Thoracic aorta (tissue), 2 donors: Measurements from ENCODE around the gene CENPX. TPM values are rescaled to one million over a fixed set of nuclear protein-coding genes. Genes with fewer than 3 reads are reported as not detected.

Experiments
- ATAC-seq: fragments of 150-250 bp; one replicate; pipeline ENCODE4 v1.8.0; 2017; ENCODE audit warnings: low read depth; ENCODE audit not compliant: insufficient number of reproducible peaks, low FRiP score
- DNase-seq: peaks from one replicate; pipeline ENCODE4 v3.0.0-alpha.2; 2020; ENCODE audit warnings: low spot score
- H3K27ac ChIP-seq, 2 donors: fragments of 200-600 bp; sonication (generic); 1 replicate in 1 of 2; 2 replicates in 1 of 2; pipeline ENCODE4 v1.5.1; 2016; ENCODE audit warnings: mild to moderate bottlenecking in 2 of 2, moderate library complexity in 2 of 2
- H3K27me3 ChIP-seq: fragments of 200-600 bp; sonication (generic); replicated peaks from 2 replicates; pipeline ENCODE4 v1.6.0; 2016; ENCODE audit warnings: mild to moderate bottlenecking; ENCODE audit not compliant: insufficient read depth
- H3K36me3 ChIP-seq: fragments of 200-600 bp; sonication (generic); one replicate; pipeline ENCODE4 v1.5.1; 2016
- H3K4me1 ChIP-seq, 2 donors: fragments of 200-600 bp; sonication (generic); 1 replicate in 1 of 2; 2 replicates in 1 of 2; pipeline versions ENCODE4 v1.5.1 to v1.6.0; 2016; ENCODE audit warnings: low read depth in 2 of 2, mild to moderate bottlenecking in 1 of 2; ENCODE audit not compliant: control insufficient read depth in 1 of 2
- H3K4me3 ChIP-seq: fragments of 200-600 bp; sonication (generic); 2 replicates; pipeline ENCODE4 v1.5.1; 2016; ENCODE audit warnings: mild to moderate bottlenecking
- H3K9me3 ChIP-seq: fragments of 200-600 bp; sonication (generic); 2 replicates; pipeline ENCODE4 v1.5.1; 2016
- CTCF ChIP-seq: fragments of 200-600 bp; sonication (generic); IDR thresholded peaks from one replicate; pipeline ENCODE4 v1.5.1; 2019; ENCODE audit warnings: antibody characterized with exemption
- total RNA-seq, 2 donors: library from RNA; depleted of rRNA; stranded (reverse); fragments of >200 nt; gene quantifications; one replicate each; pipeline versions ENCODE4 v1.1.0 to v1.2.3, GENCODE V29; 2016

Gene CENPX
- total RNA-seq, 2 donors from 2014 or later = 31.4 to 40.4 TPM

DNA sequence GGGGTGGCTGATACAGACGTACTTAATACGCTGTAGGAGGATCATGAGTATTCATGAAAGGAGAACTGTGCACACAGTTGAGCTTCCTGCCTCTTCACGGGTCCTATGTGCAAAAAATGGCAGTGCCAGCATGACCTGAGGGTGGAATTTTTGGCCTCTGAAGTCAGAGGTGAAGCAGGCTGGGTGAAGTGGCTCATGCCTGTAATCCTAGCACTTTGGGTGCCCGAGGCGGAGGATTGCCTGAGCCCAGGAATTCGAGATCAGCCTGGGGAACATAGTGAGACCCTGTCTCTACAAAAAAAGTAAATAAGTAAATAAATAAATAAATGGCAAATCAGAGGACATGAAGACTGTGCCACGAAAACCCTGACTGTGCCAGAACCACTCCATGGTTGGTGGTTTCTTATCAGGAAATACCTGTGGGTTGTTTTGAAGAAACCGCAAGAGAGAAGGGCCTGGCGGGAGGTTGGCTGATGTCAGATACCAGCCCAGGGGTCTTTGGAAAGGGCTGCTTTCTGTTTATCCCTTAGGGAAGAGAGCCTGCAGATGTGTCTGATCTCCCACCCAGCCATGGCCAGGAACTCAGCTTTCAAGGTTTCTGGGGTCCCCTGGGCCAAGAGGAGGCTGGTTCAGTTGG is 41.9 kb downstream of the CENPX start:
- DNase-seq = no peak
- Histone ChIP-seq H3K4me1 (peaks cover 12 to 17% of the 10 kb centered on the region in 2 donors), H3K9me3 (no peaks in the 10 kb centered on the region), H3K27ac (no peak overlapping the region), H3K4me3 (no peak overlapping the region), H3K27me3 (no peaks in the 10 kb centered on the region), H3K36me3 (peaks cover 15% of the 10 kb centered on the region)
- ATAC-seq = no peak
- TF ChIP-seq CTCF = no peak

- DNase-seq = no peak
- Histone ChIP-seq H3K4me3 (no peak overlapping the region), H3K9me3 (no peaks in the 10 kb centered on the region), H3K36me3 (peaks cover 11% of the 10 kb centered on the region), H3K4me1 (peaks cover 12 to 17% of the 10 kb centered on the region in 2 donors), H3K27me3 (no peaks in the 10 kb centered on the region), H3K27ac (no peak overlapping the region)
- ATAC-seq = no peak
- no peak for TF ChIP-seq CTCF
These were observed 42.6 kb downstream of the CENPX start for GRCh38 chr17:81980122-81980521.

- ATAC-seq = no peak
These were observed 44.0 kb downstream of the CENPX start for GRCh38 chr17:81978524-81979298.

DNA sequence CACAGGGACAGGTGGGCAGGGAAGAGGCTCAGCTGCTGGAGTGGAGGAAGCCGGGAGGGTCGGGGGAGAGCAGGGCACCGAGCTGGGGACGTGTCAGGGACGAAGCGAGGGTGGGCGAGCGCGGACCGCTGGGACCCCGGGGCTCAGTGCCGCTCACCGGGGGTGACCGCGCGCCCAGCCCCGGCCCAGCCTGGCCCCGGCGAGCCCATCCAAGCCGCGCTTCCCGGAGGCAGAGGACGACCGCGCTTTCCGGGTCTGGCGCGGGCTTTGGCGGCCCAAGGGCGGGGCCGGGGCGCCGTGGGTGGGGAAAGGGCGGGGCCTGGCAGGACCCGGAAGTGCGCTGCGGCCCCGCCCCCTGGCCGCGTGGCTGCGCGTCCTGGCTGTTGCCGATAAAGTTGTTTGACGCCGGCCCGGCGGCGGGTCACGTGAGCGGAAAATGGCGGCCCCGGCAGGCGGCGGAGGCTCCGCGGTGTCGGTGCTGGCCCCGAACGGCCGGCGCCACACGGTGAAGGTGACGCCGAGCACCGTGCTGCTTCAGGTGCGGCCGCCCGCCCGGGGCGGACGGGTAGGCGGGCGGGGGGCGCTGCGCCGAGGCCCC is 45.4 kb downstream of the CENPX start, which contains the start of gene ASPSCR1:
Gene ASPSCR1 (plus strand): TSS at position 419 of the 598 bp plus-strand sequence. CDS start 18 bp downstream, at position 437.
- Histone ChIP-seq H3K27ac (peak within 1 kb of the TSS; percentile 79 to 87), H3K9me3 (no peaks in the 10 kb centered on the region), H3K36me3 (no peaks in the 10 kb centered on the region), H3K4me3 (peak within 1 kb of the TSS; percentile 98), H3K4me1 (peaks cover 12 to 17% of the 10 kb centered on the region in 2 donors), H3K27me3 (no peaks in the 10 kb centered on the region)
- ATAC-seq (peak; percentile 89), DNase-seq (peak; percentile 52)
- no peak for TF ChIP-seq CTCF

More at GRCh38 chr17:81978524-81979298, 44.0 kb downstream of the CENPX start:
- H3K4me3 ChIP-seq = peak overlapping the region; percentile 98
- H3K27ac ChIP-seq = no peak overlapping the region
- H3K9me3 ChIP-seq = no peaks in the 10 kb centered on the region
- no peak for TF ChIP-seq CTCF
- H3K27me3 ChIP-seq = no peaks in the 10 kb centered on the region
- peaks cover 12 to 17% of the 10 kb centered on the region in 2 donors for H3K4me1 ChIP-seq
- no peaks in the 10 kb centered on the region for H3K36me3 ChIP-seq
- no peak for DNase-seq
